H7 (cell line): Measurements from ENCODE around the gene PRKAG2. TPM values are rescaled to one million over a fixed set of nuclear protein-coding genes. Genes with fewer than 3 reads are reported as not detected.
A peak's percentile ranks its signal among the peaks of the same experiment; 100 is the strongest.

ENCODE experiments used
- DNase-seq: peaks from one replicate; pipeline ENCODE4 v3.0.0; 2012
- H3K27me3 ChIP-seq: 2 replicates; pipeline ENCODE4 v1.6.0; 2011; ENCODE audit warnings: mild to moderate bottlenecking, low read length; ENCODE audit not compliant: control insufficient read depth, insufficient read depth
- H3K36me3 ChIP-seq: replicated peaks from 2 replicates; pipeline ENCODE4 v1.5.1; 2011; ENCODE audit warnings: low read length; ENCODE audit not compliant: control insufficient read depth, insufficient read depth
- H3K4me3 ChIP-seq: 2 replicates; pipeline ENCODE4 v1.5.1; 2011; ENCODE audit warnings: low read depth, mild to moderate bottlenecking, control low read depth, low read length, moderate library complexity; ENCODE audit not compliant: insufficient read depth
- total RNA-seq: library from RNA; depleted of rRNA; stranded (reverse); fragments of >200 nt; shearing (Covaris generic); gene quantifications from 2 replicates; pipeline ENCODE4 v1.2.3, GENCODE V29; 2014

The PRKAG2 gene
- total RNA-seq, 1 experiment from 2014 or later: 6.0 TPM

GRCh38 chr7:151625606-151626005 is 251.3 kb downstream of the PRKAG2 start:
- Histone ChIP-seq H3K36me3 (no peaks in the 10 kb centered on the region), H3K27me3 (peaks cover 4% of the 10 kb centered on the region), H3K4me3 (no peak overlapping the region)
- DNase-seq: no peak

- H3K27me3 ChIP-seq: no peaks in the 10 kb centered on the region
- H3K36me3 ChIP-seq: no peaks in the 10 kb centered on the region
- DNase-seq: no peak
- H3K4me3 ChIP-seq: no peak overlapping the region
Observed at GRCh38 chr7:151624246-151624928, 252.5 kb downstream of the PRKAG2 start.

GRCh38 chr7:151623766-151624165 is 253.1 kb downstream of the PRKAG2 start:
- Histone ChIP-seq H3K27me3 (no peaks in the 10 kb centered on the region), H3K36me3 (no peaks in the 10 kb centered on the region), H3K4me3 (no peak overlapping the region)
- no peak for DNase-seq

GRCh38 chr7:151621961-151622360 is 255.0 kb downstream of the PRKAG2 start:
- no peaks in the 10 kb centered on the region for H3K36me3 ChIP-seq
- DNase-seq: no peak
- no peak overlapping the region for H3K4me3 ChIP-seq
- no peaks in the 10 kb centered on the region for H3K27me3 ChIP-seq

DNA sequence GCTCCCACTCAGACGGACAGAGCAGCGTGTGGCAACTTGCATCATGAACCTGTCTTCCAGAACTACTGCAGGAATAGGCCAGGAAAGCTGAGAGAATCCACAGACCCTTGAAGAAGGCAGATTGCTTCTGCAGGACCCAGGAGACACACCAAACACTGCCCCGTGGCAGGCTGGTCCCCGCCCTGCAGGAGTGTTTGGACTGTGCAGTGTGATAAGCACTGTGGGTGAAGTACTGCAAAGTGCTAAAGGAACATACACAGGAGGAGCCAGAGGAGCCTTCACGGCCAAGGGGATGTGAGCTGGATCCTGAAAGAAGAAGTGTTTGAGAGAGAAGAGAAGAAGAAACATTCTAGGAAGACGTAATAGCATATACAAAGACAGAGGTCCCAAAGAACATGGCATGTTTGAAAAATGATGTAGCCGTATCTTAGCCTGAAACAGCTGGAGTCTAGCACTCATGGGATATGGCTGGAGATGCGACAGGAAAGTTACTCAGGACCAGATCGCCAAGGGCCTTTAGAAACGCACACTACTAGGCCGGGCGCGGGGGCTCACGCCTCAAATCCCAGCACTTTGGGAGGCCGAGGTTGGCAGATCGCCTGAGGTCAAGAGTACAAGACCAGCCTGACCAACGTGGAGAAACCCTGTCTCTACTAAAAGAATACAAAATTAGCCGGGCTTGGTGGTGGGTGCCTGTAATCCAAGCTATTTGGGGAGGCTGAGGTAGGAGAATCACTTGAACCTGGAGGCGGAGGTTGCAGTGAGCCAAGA is 260.3 kb downstream of the PRKAG2 start:
- no peak overlapping the region for H3K4me3 ChIP-seq
- no peaks in the 10 kb centered on the region for H3K36me3 ChIP-seq
- H3K27me3 ChIP-seq: no peaks in the 10 kb centered on the region
- DNase-seq: no peak

- no peak overlapping the region for H3K4me3 ChIP-seq
- no peak for DNase-seq
Observed at GRCh38 chr7:151615784-151616183, 261.1 kb downstream of the PRKAG2 start.

GRCh38 chr7:151615058-151615457 is 261.9 kb downstream of the PRKAG2 start:
- Histone ChIP-seq H3K27me3 (no peaks in the 10 kb centered on the region), H3K4me3 (no peak overlapping the region), H3K36me3 (no peaks in the 10 kb centered on the region)
- no peak for DNase-seq

More at GRCh38 chr7:151615784-151616183, 261.1 kb downstream of the PRKAG2 start:
- no peaks in the 10 kb centered on the region for H3K36me3 ChIP-seq
- H3K27me3 ChIP-seq: no peaks in the 10 kb centered on the region

DNA sequence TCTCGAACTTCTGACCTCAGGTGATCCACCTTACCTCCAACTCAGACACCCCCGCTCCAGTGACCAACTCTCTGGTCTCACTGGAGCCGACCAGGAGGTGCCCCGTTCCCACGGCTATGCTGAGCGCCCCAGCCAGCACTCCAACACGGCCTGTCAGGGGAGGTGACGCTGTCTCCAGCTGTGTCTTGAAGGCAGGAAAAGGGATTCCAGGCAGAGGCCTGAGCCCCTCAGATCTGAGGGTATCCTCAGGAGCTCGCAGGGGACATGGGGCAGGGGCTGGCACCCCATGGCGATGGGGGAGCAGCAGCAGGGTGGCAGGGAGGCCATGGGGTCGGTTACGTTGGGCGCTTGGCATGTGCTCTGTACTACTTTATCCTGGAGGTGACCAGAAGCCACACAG is 262.9 kb downstream of the PRKAG2 start:
- Histone ChIP-seq H3K36me3 (no peaks in the 10 kb centered on the region), H3K27me3 (no peaks in the 10 kb centered on the region), H3K4me3 (no peak overlapping the region)
- DNase-seq: no peak

DNA sequence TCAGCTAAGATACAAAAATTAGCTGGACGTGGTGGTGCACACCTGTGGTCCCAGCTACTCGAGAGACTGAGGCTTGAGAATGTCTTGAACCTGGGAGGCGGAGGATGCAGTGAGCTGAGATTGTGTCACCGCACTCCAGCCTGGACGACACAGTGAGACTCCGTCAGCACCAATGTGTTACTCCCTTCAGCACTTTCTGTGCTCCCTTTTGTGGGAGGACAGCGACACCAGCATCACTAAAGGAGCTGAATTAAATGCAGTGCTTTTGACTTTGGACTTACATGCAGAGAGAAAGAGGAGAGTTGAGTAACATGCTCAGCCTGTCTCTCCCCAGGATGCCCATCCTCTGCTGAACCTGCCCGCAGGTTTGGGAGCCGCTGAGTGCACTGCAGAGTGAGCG is 265.0 kb downstream of the PRKAG2 start:
- no peaks in the 10 kb centered on the region for H3K36me3 ChIP-seq
- DNase-seq: no peak
- no peak overlapping the region for H3K4me3 ChIP-seq
- no peaks in the 10 kb centered on the region for H3K27me3 ChIP-seq

DNA sequence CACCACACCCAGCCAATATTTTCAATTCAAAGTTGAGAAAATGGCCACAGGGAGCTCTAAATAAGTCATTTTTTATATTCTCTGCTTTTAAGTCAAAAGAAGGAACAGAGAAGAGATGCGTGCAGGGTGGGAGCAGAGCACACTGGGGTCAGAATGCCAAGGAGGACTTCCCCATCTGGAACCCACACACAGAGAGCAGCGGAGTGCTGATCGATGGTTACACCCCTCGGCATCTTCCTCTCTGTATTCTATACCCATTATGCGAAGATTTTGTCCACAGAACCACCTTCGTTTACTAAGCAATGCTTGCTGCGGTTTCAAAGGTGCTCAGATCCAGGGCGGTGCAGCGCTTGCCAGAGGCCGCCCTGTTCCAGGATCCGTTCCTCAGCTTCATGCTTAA is 265.9 kb downstream of the PRKAG2 start:
- H3K27me3 ChIP-seq: no peaks in the 10 kb centered on the region
- H3K4me3 ChIP-seq: no peak overlapping the region
- no peaks in the 10 kb centered on the region for H3K36me3 ChIP-seq
- DNase-seq: no peak

DNA sequence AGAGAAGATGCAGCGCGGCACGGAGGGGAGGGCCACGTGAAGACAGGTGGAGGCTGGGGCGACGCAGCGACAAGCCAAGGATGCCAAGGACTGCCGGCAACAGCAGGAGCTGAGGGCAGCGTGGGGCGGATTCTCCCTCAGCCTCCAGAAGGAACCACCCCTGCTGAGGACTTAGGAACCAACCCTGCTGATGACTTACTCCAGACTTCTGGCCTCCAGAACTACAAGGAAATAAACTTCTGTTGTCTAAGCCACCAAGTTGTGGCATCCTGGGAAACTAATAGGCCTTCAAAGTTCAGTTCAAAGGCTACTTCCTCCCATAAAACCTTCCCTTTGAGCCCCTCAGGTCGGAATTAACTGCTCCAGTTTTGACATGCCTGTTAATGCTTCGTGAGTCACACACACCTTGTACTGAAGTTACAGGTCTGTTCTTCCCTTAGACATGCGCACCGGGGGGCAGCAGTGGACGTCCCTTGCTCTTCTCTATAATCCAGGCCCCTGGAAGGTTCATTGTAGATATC is 268.8 kb downstream of the PRKAG2 start:
- no peak overlapping the region for H3K4me3 ChIP-seq
- no peaks in the 10 kb centered on the region for H3K36me3 ChIP-seq
- no peaks in the 10 kb centered on the region for H3K27me3 ChIP-seq
- DNase-seq: peak; percentile 51

DNA sequence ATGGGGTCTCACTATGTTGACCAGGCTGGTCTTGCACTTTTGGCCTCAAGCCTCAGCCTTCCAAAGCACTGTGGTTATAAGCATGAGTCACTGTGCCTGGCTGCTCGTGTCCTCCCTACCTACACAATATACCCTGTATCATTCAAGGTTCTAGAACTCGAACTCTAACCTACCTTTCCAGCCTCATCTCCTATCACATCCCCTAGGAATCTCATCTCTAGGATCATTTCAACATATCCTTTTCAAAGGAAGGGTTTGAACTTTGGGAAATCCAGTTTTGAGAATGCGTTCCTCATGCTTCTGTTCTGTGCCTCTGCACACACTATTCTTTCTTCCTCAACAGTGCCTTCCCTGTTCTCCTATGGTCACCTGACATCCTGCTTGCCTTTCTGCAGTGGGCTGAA is 269.4 kb downstream of the PRKAG2 start:
- Histone ChIP-seq H3K36me3 (no peaks in the 10 kb centered on the region), H3K4me3 (no peak overlapping the region), H3K27me3 (no peaks in the 10 kb centered on the region)
- no peak for DNase-seq

DNA sequence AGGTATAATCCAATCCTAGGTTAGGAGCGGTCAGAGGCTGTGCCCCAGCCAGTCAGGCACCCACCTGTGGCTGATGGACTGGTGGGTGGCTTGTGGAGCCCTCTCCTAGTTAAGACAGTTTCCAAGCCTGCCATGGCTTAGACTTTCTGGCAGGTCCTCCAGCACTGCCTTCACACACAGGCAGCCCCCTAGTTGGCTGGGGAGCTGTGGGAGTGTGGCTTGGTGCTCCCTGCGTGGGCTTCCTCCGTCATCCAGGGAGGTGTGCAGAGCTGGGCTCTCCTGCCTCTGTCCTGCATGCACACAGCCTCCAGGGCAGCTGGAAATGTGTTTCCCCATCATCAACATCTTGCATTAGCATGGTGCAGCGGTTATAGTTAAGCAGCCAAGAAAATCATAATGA is 273.0 kb downstream of the PRKAG2 start:
- Histone ChIP-seq H3K4me3 (no peak overlapping the region), H3K27me3 (no peaks in the 10 kb centered on the region), H3K36me3 (no peaks in the 10 kb centered on the region)
- no peak for DNase-seq

- DNase-seq: no peak
- Histone ChIP-seq H3K27me3 (no peaks in the 10 kb centered on the region), H3K36me3 (no peaks in the 10 kb centered on the region), H3K4me3 (no peak overlapping the region)
Observed at GRCh38 chr7:151601521-151602305, 275.2 kb downstream of the PRKAG2 start.
